Measurements from ENCODE around the gene NAA60. TPM values are rescaled to one million over a fixed set of nuclear protein-coding genes. Genes with fewer than 3 reads are reported as not detected.

NAA60 gene
- total and polyA plus RNA-seq, 2 of the 13 experiments (the other 11 are each of a cell fraction or from before 2014, with no cell fraction given) = 14.7 to 32.0 TPM

DNA sequence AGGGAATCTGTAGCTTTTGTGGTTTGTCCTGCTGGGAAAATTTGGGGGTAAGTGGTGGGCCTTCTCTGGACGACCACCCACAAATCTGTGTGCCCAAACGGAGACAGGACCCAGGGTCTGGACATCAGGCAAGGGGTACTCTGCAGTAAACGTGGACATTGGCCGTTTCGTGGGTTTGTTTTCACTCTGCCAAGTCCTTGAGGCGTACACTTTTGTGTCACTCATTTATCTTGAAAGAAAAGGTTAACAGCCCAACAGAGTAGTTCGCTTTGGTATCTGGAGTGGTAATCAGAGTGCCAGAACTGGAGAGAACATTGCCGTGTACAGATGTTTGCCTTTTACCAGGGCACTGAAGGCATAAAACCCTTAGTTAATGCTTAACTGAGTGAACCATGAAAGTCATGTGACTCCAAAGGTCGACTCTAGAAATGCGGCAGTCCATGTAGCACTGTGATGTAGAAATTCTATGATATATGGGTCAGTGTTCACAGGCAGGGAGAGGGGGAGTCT, 15.4 kb downstream of the NAA60 start (continued):
- TF ChIP-seq HOXA5 (CRISPR knock-in tag; IDR thresholded peaks at IDR 0.05) = peak; percentile 33; the same call in 1 of the 2 replicates
- no peak for TF ChIP-seq RFXAP (CRISPR knock-in tag; IDR thresholded peaks at IDR 0.05; ENCODE audit: borderline replicate concordance)
- no peak for TF ChIP-seq FOSL2 (CRISPR knock-in tag; IDR thresholded peaks at IDR 0.05)
- TF ChIP-seq, protein P1, sequence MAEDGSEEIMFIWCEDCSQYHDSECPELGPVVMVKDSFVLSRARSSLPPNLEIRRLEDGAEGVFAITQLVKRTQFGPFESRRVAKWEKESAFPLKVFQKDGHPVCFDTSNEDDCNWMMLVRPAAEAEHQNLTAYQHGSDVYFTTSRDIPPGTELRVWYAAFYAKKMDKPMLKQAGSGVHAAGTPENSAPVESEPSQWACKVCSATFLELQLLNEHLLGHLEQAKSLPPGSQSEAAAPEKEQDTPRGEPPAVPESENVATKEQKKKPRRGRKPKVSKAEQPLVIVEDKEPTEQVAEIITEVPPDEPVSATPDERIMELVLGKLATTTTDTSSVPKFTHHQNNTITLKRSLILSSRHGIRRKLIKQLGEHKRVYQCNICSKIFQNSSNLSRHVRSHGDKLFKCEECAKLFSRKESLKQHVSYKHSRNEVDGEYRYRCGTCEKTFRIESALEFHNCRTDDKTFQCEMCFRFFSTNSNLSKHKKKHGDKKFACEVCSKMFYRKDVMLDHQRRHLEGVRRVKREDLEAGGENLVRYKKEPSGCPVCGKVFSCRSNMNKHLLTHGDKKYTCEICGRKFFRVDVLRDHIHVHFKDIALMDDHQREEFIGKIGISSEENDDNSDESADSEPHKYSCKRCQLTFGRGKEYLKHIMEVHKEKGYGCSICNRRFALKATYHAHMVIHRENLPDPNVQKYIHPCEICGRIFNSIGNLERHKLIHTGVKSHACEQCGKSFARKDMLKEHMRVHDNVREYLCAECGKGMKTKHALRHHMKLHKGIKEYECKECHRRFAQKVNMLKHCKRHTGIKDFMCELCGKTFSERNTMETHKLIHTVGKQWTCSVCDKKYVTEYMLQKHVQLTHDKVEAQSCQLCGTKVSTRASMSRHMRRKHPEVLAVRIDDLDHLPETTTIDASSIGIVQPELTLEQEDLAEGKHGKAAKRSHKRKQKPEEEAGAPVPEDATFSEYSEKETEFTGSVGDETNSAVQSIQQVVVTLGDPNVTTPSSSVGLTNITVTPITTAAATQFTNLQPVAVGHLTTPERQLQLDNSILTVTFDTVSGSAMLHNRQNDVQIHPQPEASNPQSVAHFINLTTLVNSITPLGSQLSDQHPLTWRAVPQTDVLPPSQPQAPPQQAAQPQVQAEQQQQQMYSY (CRISPR knock-in tag; IDR thresholded peaks at IDR 0.05) = no peak
- no peak for TF ChIP-seq ZBTB20 (CRISPR knock-in tag; IDR thresholded peaks at IDR 0.05; ENCODE audit: borderline replicate concordance, low read depth)
- no peak for TF ChIP-seq KDM3A (CRISPR knock-in tag; IDR thresholded peaks at IDR 0.05; ENCODE audit: low read depth)
- TF ChIP-seq, protein P2, sequence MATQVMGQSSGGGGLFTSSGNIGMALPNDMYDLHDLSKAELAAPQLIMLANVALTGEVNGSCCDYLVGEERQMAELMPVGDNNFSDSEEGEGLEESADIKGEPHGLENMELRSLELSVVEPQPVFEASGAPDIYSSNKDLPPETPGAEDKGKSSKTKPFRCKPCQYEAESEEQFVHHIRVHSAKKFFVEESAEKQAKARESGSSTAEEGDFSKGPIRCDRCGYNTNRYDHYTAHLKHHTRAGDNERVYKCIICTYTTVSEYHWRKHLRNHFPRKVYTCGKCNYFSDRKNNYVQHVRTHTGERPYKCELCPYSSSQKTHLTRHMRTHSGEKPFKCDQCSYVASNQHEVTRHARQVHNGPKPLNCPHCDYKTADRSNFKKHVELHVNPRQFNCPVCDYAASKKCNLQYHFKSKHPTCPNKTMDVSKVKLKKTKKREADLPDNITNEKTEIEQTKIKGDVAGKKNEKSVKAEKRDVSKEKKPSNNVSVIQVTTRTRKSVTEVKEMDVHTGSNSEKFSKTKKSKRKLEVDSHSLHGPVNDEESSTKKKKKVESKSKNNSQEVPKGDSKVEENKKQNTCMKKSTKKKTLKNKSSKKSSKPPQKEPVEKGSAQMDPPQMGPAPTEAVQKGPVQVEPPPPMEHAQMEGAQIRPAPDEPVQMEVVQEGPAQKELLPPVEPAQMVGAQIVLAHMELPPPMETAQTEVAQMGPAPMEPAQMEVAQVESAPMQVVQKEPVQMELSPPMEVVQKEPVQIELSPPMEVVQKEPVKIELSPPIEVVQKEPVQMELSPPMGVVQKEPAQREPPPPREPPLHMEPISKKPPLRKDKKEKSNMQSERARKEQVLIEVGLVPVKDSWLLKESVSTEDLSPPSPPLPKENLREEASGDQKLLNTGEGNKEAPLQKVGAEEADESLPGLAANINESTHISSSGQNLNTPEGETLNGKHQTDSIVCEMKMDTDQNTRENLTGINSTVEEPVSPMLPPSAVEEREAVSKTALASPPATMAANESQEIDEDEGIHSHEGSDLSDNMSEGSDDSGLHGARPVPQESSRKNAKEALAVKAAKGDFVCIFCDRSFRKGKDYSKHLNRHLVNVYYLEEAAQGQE (IDR thresholded peaks at IDR 0.05; ENCODE audit: borderline replicate concordance in 1 of 2, low read depth in 1 of 2, low read length in 2 of 2) = no peak
- no peak for TF ChIP-seq SNRNP70 (IDR thresholded peaks at IDR 0.05; ENCODE audit: low read depth, low read length)
- no peak for TF ChIP-seq NFE2L2 (IDR thresholded peaks at IDR 0.05; ENCODE audit: low read length)
- TF ChIP-seq CREM (IDR thresholded peaks at IDR 0.05) = peak; percentile 40; the same call in 1 of the 2 replicates
- no peak for TF ChIP-seq CREM (CRISPR knock-in tag; IDR thresholded peaks at IDR 0.05)
- no peak for TF ChIP-seq ZNF367 (CRISPR knock-in tag; IDR thresholded peaks at IDR 0.05; ENCODE audit: borderline replicate concordance)
- TF ChIP-seq BCL6 (CRISPR knock-in tag; IDR thresholded peaks at IDR 0.05) = no peak
- TF ChIP-seq ZNF232 (CRISPR knock-in tag; IDR thresholded peaks at IDR 0.05; ENCODE audit: borderline replicate concordance) = no peak
- TF ChIP-seq CHD2 (IDR thresholded peaks at IDR 0.05; ENCODE audit: low read depth, low read length) = no peak
- TF ChIP-seq, protein P3, sequence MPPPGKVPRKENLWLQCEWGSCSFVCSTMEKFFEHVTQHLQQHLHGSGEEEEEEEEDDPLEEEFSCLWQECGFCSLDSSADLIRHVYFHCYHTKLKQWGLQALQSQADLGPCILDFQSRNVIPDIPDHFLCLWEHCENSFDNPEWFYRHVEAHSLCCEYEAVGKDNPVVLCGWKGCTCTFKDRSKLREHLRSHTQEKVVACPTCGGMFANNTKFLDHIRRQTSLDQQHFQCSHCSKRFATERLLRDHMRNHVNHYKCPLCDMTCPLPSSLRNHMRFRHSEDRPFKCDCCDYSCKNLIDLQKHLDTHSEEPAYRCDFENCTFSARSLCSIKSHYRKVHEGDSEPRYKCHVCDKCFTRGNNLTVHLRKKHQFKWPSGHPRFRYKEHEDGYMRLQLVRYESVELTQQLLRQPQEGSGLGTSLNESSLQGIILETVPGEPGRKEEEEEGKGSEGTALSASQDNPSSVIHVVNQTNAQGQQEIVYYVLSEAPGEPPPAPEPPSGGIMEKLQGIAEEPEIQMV (CRISPR knock-in tag; IDR thresholded peaks at IDR 0.05; ENCODE audit: low read depth) = no peak
- TF ChIP-seq KLF11 (CRISPR knock-in tag; IDR thresholded peaks at IDR 0.05) = no peak
- TF ChIP-seq MEIS1 (CRISPR knock-in tag; IDR thresholded peaks at IDR 0.05; ENCODE audit: borderline replicate concordance) = no peak
- TF ChIP-seq, protein P4, sequence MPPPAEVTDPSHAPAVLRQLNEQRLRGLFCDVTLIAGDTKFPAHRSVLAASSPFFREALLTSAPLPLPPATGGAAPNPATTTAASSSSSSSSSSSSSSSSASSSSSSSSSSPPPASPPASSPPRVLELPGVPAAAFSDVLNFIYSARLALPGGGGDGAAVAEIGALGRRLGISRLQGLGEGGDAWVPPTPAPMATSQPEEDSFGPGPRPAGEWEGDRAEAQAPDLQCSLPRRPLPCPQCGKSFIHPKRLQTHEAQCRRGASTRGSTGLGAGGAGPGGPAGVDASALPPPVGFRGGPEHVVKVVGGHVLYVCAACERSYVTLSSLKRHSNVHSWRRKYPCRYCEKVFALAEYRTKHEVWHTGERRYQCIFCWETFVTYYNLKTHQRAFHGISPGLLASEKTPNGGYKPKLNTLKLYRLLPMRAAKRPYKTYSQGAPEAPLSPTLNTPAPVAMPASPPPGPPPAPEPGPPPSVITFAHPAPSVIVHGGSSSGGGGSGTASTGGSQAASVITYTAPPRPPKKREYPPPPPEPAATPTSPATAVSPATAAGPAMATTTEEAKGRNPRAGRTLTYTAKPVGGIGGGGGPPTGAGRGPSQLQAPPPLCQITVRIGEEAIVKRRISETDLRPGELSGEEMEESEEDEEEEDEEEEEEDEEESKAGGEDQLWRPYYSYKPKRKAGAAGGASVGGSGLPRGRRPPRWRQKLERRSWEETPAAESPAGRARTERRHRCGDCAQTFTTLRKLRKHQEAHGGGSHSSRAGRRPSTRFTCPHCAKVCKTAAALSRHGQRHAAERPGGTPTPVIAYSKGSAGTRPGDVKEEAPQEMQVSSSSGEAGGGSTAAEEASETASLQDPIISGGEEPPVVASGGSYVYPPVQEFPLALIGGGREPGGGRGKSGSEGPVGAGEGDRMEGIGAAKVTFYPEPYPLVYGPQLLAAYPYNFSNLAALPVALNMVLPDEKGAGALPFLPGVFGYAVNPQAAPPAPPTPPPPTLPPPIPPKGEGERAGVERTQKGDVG (CRISPR knock-in tag; IDR thresholded peaks at IDR 0.05; ENCODE audit: borderline replicate concordance) = no peak
